ENCODE results near the gene MED29.

GRCh38 chr19:39425744-39426143 is 34.6 kb downstream of the MED29 start:
- TF ChIP-seq CTCF (conservative IDR thresholded peaks at IDR 0.05; ENCODE audit: low read depth, low read length) (no peak), POLR2A (IDR thresholded peaks at IDR 0.05; ENCODE audit: low read depth, low read length) (peak; percentile 24; the same call in 1 of the 2 replicates), RFX5 (IDR thresholded peaks at IDR 0.05; ENCODE audit: low read depth, low read length) (no peak), RAD21 (IDR thresholded peaks at IDR 0.05; ENCODE audit: low read length) (no peak), SMC3 (IDR thresholded peaks at IDR 0.05; ENCODE audit: low read depth, low read length) (no peak), FOS (IDR thresholded peaks at IDR 0.05; ENCODE audit: low read depth, low read length) (no peak)
